Stimulated activated CD8-positive, alpha-beta memory T cell treated with anti-CD3 and anti-CD28 coated beads, Interleukin-15, amount 100 ng/mL, for 24 hours (primary cell): Measurements from ENCODE around the gene RGS13.

ENCODE experiments used
- DNase-seq: peaks from one replicate; pipeline ENCODE4 v3.0.0-alpha.2; 2020; ENCODE audit warnings: low read depth

RGS13 gene

GRCh38 chr1:192635939-192636338, at the start of gene RGS13:
TSS of gene RGS13 (plus strand) at chr1:192636147. CDS start at chr1:192644335, 8,188 bp downstream.
- DNase-seq, result no peak

GRCh38 chr1:192587386-192588266, 48.3 kb upstream of the RGS13 start:
- no peak for DNase-seq

GRCh38 chr1:192588546-192588945, 47.4 kb upstream of the RGS13 start:
- no peak for DNase-seq

GRCh38 chr1:192589813-192590212, 46.1 kb upstream of the RGS13 start:
- DNase-seq, result no peak

GRCh38 chr1:192592517-192592916, 43.4 kb upstream of the RGS13 start:
- DNase-seq, result no peak

GRCh38 chr1:192592981-192593708, 42.8 kb upstream of the RGS13 start:
- no peak for DNase-seq

- DNase-seq, result no peak
Measured at GRCh38 chr1:192595299-192595698, 40.6 kb upstream of the RGS13 start.

GRCh38 chr1:192598589-192598988, 37.4 kb upstream of the RGS13 start:
- no peak for DNase-seq

- no peak for DNase-seq
Measured at GRCh38 chr1:192600275-192600674, 35.7 kb upstream of the RGS13 start.

- DNase-seq, result no peak
Measured at GRCh38 chr1:192601143-192601542, 34.8 kb upstream of the RGS13 start.

GRCh38 chr1:192601567-192601966, 34.4 kb upstream of the RGS13 start:
- no peak for DNase-seq

- no peak for DNase-seq
Measured at GRCh38 chr1:192602757-192603156, 33.2 kb upstream of the RGS13 start.

- no peak for DNase-seq
Measured at GRCh38 chr1:192603218-192603787, 32.6 kb upstream of the RGS13 start.

- no peak for DNase-seq
Measured at GRCh38 chr1:192604979-192605620, 30.8 kb upstream of the RGS13 start.

GRCh38 chr1:192608671-192609070, 27.3 kb upstream of the RGS13 start:
- no peak for DNase-seq

GRCh38 chr1:192609110-192610079, 26.6 kb upstream of the RGS13 start:
- DNase-seq, result no peak

- no peak for DNase-seq
Measured at GRCh38 chr1:192610112-192610889, 25.6 kb upstream of the RGS13 start.

GRCh38 chr1:192615055-192615454, 20.9 kb upstream of the RGS13 start:
- no peak for DNase-seq

- no peak for DNase-seq
Measured at GRCh38 chr1:192620071-192620635, 15.8 kb upstream of the RGS13 start.
